B cell (primary cell): Measurements from ENCODE around the gene ARL5A. TPM values are rescaled to one million over a fixed set of nuclear protein-coding genes. Genes with fewer than 3 reads are reported as not detected.

Experiments
- ATAC-seq: fragments of 200-7000 bp; cut with Tn5 transposase; one replicate; pipeline ENCODE4 v1.10.0; 2021; ENCODE audit warnings: low read depth, mild to moderate bottlenecking, moderate number of reproducible peaks, moderate library complexity
- CTCF ChIA-PET: fragments of 350-600 bp; sonication (Branson Sonifier 250); formaldehyde crosslinking; loops from one replicate; lab custom pipeline; 2021; ENCODE audit warnings: antibody characterized with exemption, inconsistent platforms; lab: Charles Lee
- POLR2A ChIA-PET: fragments of 350-600 bp; sonication (Branson Sonifier 250); formaldehyde crosslinking; loops from one replicate; lab custom pipeline; 2021; ENCODE audit warnings: antibody characterized with exemption; lab: Charles Lee
- DNase-seq: peaks from one replicate; pipeline ENCODE4 v3.0.0; 2013
- H2AFZ ChIP-seq: 2 replicates; pipeline ENCODE4 v1.6.1; 2012; ENCODE audit warnings: mild to moderate bottlenecking, low read depth, low read length; ENCODE audit not compliant: insufficient read depth, poor library complexity, severe bottlenecking
- H3K27ac ChIP-seq, 2 donors: 1 replicate in 1 of 2; 2 replicates in 1 of 2; pipeline ENCODE4 v1.5.1; 2012 to 2013; ENCODE audit warnings: low read length in 2 of 2, mild to moderate bottlenecking in 2 of 2, moderate library complexity in 1 of 2
- H3K27me3 ChIP-seq, 4 experiments: fragments of 200-600 bp in 1 of 4; sonication (generic) in 1 of 4; replicated peaks in 1 of 4; 1 replicate in 2 of 4; 2 replicates in 2 of 4; pipeline versions ENCODE4 v1.6.1 to v1.7.0; 2013 to 2016; ENCODE audit warnings: low read length in 3 of 4, mild to moderate bottlenecking in 2 of 4, mixed read lengths in 1 of 4, moderate library complexity in 1 of 4; ENCODE audit not compliant: insufficient read depth in 4 of 4, control insufficient read depth in 3 of 4; ENCODE audit errors: control extremely low read depth in 1 of 4
- H3K36me3 ChIP-seq, 2 experiments: replicated peaks in 1 of 2; 1 replicate in 1 of 2; 2 replicates in 1 of 2; pipeline versions ENCODE4 v1.6.1 to v1.7.1; 2013; ENCODE audit warnings: low read length in 1 of 2; ENCODE audit not compliant: insufficient read depth in 2 of 2, control insufficient read depth in 1 of 2; ENCODE audit errors: control extremely low read depth in 1 of 2, extremely low read depth in 1 of 2
- H3K4me1 ChIP-seq, 2 donors: fragments of 200-600 bp in 1 of 2; sonication (generic) in 1 of 2; 1 replicate in 1 of 2; 2 replicates in 1 of 2; pipeline versions ENCODE4 v1.5.1 to v1.6.1; 2013 to 2017; ENCODE audit warnings: low read length in 2 of 2; ENCODE audit not compliant: control insufficient read depth in 2 of 2, insufficient read depth in 2 of 2
- H3K4me2 ChIP-seq: replicated peaks from 2 replicates; pipeline ENCODE3; 2012; ENCODE audit warnings: mild to moderate bottlenecking, low read depth, low read length; ENCODE audit not compliant: poor library complexity, severe bottlenecking
- H3K4me3 ChIP-seq, 5 experiments: fragments of 200-600 bp in 1 of 5; sonication (generic) in 1 of 5; 1 replicate in 3 of 5; 2 replicates in 2 of 5; pipeline versions ENCODE4 v1.5.1 to v1.7.0; 2011 to 2016; ENCODE audit warnings: low read length in 4 of 5, mild to moderate bottlenecking in 4 of 5, low read depth in 2 of 5, control low read depth in 1 of 5, moderate library complexity in 1 of 5; ENCODE audit not compliant: insufficient read depth in 1 of 5; ENCODE audit errors: control extremely low read depth in 1 of 5, extremely low read depth in 1 of 5
- H3K79me2 ChIP-seq: fragments of 200-600 bp; sonication (generic); one replicate; pipeline ENCODE4 v1.6.0; 2016; ENCODE audit warnings: low read length; ENCODE audit not compliant: control insufficient read depth, insufficient read depth
- H3K9ac ChIP-seq: fragments of 200-600 bp; sonication (generic); 2 replicates; pipeline ENCODE4 v1.6.1; 2017; ENCODE audit warnings: mild to moderate bottlenecking, low read length, moderate library complexity
- H3K9me3 ChIP-seq, 3 donors: one replicate each; pipeline versions ENCODE4 v1.6.1 to v1.7.1; 2013; ENCODE audit warnings: low read length in 2 of 3; ENCODE audit not compliant: control insufficient read depth in 2 of 3, insufficient read depth in 1 of 3; ENCODE audit errors: control extremely low read depth in 1 of 3
- H4K20me1 ChIP-seq: 2 replicates; pipeline ENCODE4 v1.6.0; 2012; ENCODE audit warnings: mild to moderate bottlenecking, low read length; ENCODE audit not compliant: insufficient read depth, control insufficient read depth, poor library complexity, severe bottlenecking
- H3K27ac Mint-ChIP-seq: one replicate; pipeline ENCODE4 v1.8.0; 2021; ENCODE audit warnings: mixed read lengths
- H3K27me3 Mint-ChIP-seq: one replicate; pipeline ENCODE4 v1.8.0; 2021; ENCODE audit warnings: mixed read lengths
- H3K4me1 Mint-ChIP-seq: one replicate; pipeline ENCODE4 v1.8.0; 2021; ENCODE audit warnings: mixed read lengths
- H3K4me3 Mint-ChIP-seq: one replicate; pipeline ENCODE4 v1.8.0; 2021; ENCODE audit warnings: mixed read lengths
- H3K9me3 Mint-ChIP-seq: one replicate; pipeline ENCODE4 v1.8.0; 2022; ENCODE audit warnings: mixed read lengths; ENCODE audit not compliant: insufficient read depth
- EZH2 ChIP-seq: IDR thresholded peaks from 2 replicates; pipeline ENCODE4 v1.6.1; 2012; ENCODE audit warnings: borderline replicate concordance, low read depth, mild to moderate bottlenecking, moderate library complexity, low read length; ENCODE audit not compliant: insufficient read depth, poor library complexity, severe bottlenecking
- WGBS: methylation state at CpG from one replicate; pipeline ENCODE4 v1.1.5; 2013; ENCODE audit warnings: missing lambda C conversion rate; ENCODE audit not compliant: insufficient coverage; 5-methylcytosine and 5-hydroxymethylcytosine counted together
- intact Hi-C: fragments of 100-400 bp; cut with micrococcal nuclease; formaldehyde crosslinking; loops from one replicate; pipeline ENCODE4 v1.10.0; 2022
- polyA plus RNA-seq: library from polyadenylated mRNA; depleted of rRNA; stranded (reverse); fragments of >200 nt; gene quantifications from 2 replicates; pipeline ENCODE4 v1.2.3, GENCODE V29; 2012
- total RNA-seq, 2 donors: library from RNA; stranded (reverse); fragments of 120-200 nt in 1 of 2; gene quantifications; 1 replicate in 1 of 2; 2 replicates in 1 of 2; pipeline versions ENCODE4 v1.2.3 to v1.2.4, GENCODE V29; 2013 to 2022
- TF ChIP-seq, protein P1 (sequence below): fragments of 200-600 bp; IDR thresholded peaks from one replicate; pipeline ENCODE4 v1.8.0; 2022; ENCODE audit warnings: antibody characterized with exemption, mild to moderate bottlenecking

ARL5A gene
- total and polyA plus RNA-seq, 2 donors (not counting 1 experiment from before 2014, with no cell fraction given), result 18.2 to 54.1 TPM

GRCh38 chr2:151791545-151791944 lies 36.7 kb downstream of the ARL5A start:
- Mint-ChIP-seq H3K27ac (no peak overlapping the region), H3K9me3 (no peaks in the 10 kb centered on the region), H3K27me3 (no peaks in the 10 kb centered on the region), H3K4me1 (peaks cover 11% of the 10 kb centered on the region), H3K4me3 (no peak overlapping the region)
- ChIA-PET CTCF (interaction anchor here (0.8 to 3.3 kb wide), 7 partner anchors 11 to 177 kb away, joined by 3 to 12 read pairs (median 5); no protein-coding TSS in a partner anchor), POLR2A (no interaction called here)
- ATAC-seq, result no peak
- Histone ChIP-seq H3K9ac (no peak overlapping the region), H4K20me1 (no peaks in the 10 kb centered on the region), H3K4me3 (no peak overlapping the region), H3K4me1 (peaks cover 0 to 1% of the 10 kb centered on the region in 2 donors), H3K27me3 (no peaks in the 10 kb centered on the region), H3K36me3 (peaks cover 0 to 4% of the 10 kb centered on the region in 2 experiments), H3K9me3 (peaks cover 0 to 4% (median 2%) of the 10 kb centered on the region in 3 donors), H3K27ac (no peak overlapping the region), H3K79me2 (no peaks in the 10 kb centered on the region), H2AFZ (no peak overlapping the region), H3K4me2 (no peak overlapping the region)
- intact Hi-C loops, result loop anchor here (5.0 kb wide), 1 partner anchor 99 kb away; no protein-coding TSS in a partner anchor
- no CpG with 5 or more reads among the region's 3 CpGs for WGBS
- TF ChIP-seq EZH2, result no peak
- TF ChIP-seq, protein P1, sequence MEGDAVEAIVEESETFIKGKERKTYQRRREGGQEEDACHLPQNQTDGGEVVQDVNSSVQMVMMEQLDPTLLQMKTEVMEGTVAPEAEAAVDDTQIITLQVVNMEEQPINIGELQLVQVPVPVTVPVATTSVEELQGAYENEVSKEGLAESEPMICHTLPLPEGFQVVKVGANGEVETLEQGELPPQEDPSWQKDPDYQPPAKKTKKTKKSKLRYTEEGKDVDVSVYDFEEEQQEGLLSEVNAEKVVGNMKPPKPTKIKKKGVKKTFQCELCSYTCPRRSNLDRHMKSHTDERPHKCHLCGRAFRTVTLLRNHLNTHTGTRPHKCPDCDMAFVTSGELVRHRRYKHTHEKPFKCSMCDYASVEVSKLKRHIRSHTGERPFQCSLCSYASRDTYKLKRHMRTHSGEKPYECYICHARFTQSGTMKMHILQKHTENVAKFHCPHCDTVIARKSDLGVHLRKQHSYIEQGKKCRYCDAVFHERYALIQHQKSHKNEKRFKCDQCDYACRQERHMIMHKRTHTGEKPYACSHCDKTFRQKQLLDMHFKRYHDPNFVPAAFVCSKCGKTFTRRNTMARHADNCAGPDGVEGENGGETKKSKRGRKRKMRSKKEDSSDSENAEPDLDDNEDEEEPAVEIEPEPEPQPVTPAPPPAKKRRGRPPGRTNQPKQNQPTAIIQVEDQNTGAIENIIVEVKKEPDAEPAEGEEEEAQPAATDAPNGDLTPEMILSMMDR, result no peak
- DNase-seq, result no peak

DNA sequence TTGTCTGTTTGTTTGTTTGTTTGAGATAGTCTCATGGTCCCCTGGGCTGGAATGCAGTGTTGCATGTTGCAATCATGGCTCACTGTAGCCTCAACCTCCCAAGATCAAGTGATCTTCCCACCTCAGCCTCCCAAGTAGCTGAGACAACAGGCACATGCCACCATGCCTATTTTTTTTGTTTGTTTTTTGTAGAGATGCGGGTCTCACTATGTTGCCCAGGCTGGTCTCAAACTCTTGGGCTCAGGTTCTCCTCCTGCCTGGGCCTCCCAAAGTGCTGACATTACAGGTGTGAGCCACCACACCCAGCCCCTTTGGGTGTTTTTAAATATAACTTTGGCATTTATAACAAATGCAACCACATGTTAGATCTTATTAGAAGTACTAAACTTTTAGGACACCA lies 37.5 kb downstream of the ARL5A start:
- POLR2A ChIA-PET, result no interaction called here
- Histone ChIP-seq H4K20me1 (no peaks in the 10 kb centered on the region), H2AFZ (no peak overlapping the region), H3K9me3 (peaks cover 0 to 4% (median 2%) of the 10 kb centered on the region in 3 donors), H3K4me3 (no peak overlapping the region), H3K27ac (no peak overlapping the region), H3K4me1 (peaks cover 4 to 5% of the 10 kb centered on the region in 2 donors), H3K9ac (no peak overlapping the region), H3K27me3 (no peaks in the 10 kb centered on the region), H3K79me2 (no peaks in the 10 kb centered on the region), H3K36me3 (peaks cover 2 to 7% of the 10 kb centered on the region in 2 experiments), H3K4me2 (no peak overlapping the region)
- H3K9me3 Mint-ChIP-seq, result no peaks in the 10 kb centered on the region
- CTCF ChIA-PET, result interaction anchor here (0.5 to 3.3 kb wide), 3 partner anchors 41 to 148 kb away, joined by 3 to 12 read pairs (median 3); no protein-coding TSS in a partner anchor
- no peak for TF ChIP-seq EZH2
- TF ChIP-seq, protein P1, result no peak
- intact Hi-C loops, result loop anchor here (5.0 kb wide), 1 partner anchor 98 kb away; no protein-coding TSS in a partner anchor
- H3K4me3 Mint-ChIP-seq, result no peak overlapping the region
- no peak overlapping the region for H3K27ac Mint-ChIP-seq
- H3K27me3 Mint-ChIP-seq, result no peaks in the 10 kb centered on the region
- DNase-seq (no peak), ATAC-seq (no peak)
- peaks cover 20% of the 10 kb centered on the region for H3K4me1 Mint-ChIP-seq
- WGBS, result 100% methylated on average over 1 of the region's 1 CpG
